Stimulated activated CD8-positive, alpha-beta memory T cell treated with anti-CD3 and anti-CD28 coated beads, Interleukin-7, amount 100 ng/mL, for 48 hours (primary cell): ENCODE measurements around the gene CELF2.
A peak's percentile ranks its signal among the peaks of the same experiment; 100 is the strongest.
"Not testable (repeated sequence)": the region's sequence is repeated elsewhere in the genome, so short reads cannot be mapped to it uniquely, and the experiment has no call there.

Source experiments
- DNase-seq, 2 donors: peaks; one replicate each; pipeline ENCODE4 v3.0.0-alpha.2; 2020; ENCODE audit warnings: low read depth in 1 of 2; ENCODE audit errors: extremely low read depth in 1 of 2

CELF2 gene

GRCh38 chr10:11017570-11018431 is at the start of gene CELF2:
CELF2 (plus strand) TSS chr10:11017872; CDS start chr10:11018090, 218 bp downstream.
- peak in 1 of 2 donors; percentile 11 for DNase-seq

GRCh38 chr10:10968257-10968588 is 49.4 kb upstream of the CELF2 start:
- no peak for DNase-seq

- no peak for DNase-seq
Observed at GRCh38 chr10:10973310-10973709, 44.4 kb upstream of the CELF2 start.

GRCh38 chr10:10975647-10976046 is 42.0 kb upstream of the CELF2 start:
- no peak for DNase-seq

- no peak for DNase-seq
Observed at GRCh38 chr10:10976652-10977051, 41.0 kb upstream of the CELF2 start.

GRCh38 chr10:10977226-10977956 is 40.3 kb upstream of the CELF2 start:
- DNase-seq, result no peak

GRCh38 chr10:10977978-10978377 is 39.7 kb upstream of the CELF2 start:
- DNase-seq, result no peak

- no peak for DNase-seq
Observed at GRCh38 chr10:10985361-10985760, 32.3 kb upstream of the CELF2 start.

GRCh38 chr10:10986606-10987005 is 31.1 kb upstream of the CELF2 start:
- DNase-seq, result no peak

GRCh38 chr10:10987111-10987510 is 30.6 kb upstream of the CELF2 start:
- DNase-seq, result no peak

- DNase-seq, result no peak
Observed at GRCh38 chr10:10989669-10990068, 28.0 kb upstream of the CELF2 start.

- DNase-seq, result no peak
Observed at GRCh38 chr10:10991144-10991543, 26.5 kb upstream of the CELF2 start.

- DNase-seq, result no peak
Observed at GRCh38 chr10:10992072-10992471, 25.6 kb upstream of the CELF2 start.

- DNase-seq, result no peak
Observed at GRCh38 chr10:10992961-10993714, 24.5 kb upstream of the CELF2 start.

- no peak for DNase-seq
Observed at GRCh38 chr10:10993785-10994184, 23.9 kb upstream of the CELF2 start.

- no peak for DNase-seq
Observed at GRCh38 chr10:10994360-10994759, 23.3 kb upstream of the CELF2 start.

GRCh38 chr10:10995120-10995519 is 22.6 kb upstream of the CELF2 start:
- no peak for DNase-seq

- DNase-seq, result no peak
Observed at GRCh38 chr10:10996966-10997620, 20.6 kb upstream of the CELF2 start.

- not testable (repeated sequence) for DNase-seq
Observed at GRCh38 chr10:10999501-10999900, 18.2 kb upstream of the CELF2 start.

- DNase-seq, result no peak
Observed at GRCh38 chr10:11002485-11002884, 15.2 kb upstream of the CELF2 start.

GRCh38 chr10:11002916-11003315 is 14.8 kb upstream of the CELF2 start:
- no peak for DNase-seq
